SK-N-DZ (cell line): ENCODE measurements around the gene COX6B2.

Experiments
- DNase-seq: peaks from one replicate; pipeline ENCODE4 v3.0.0-alpha.2; 2015; ENCODE audit warnings: low spot score

Gene COX6B2

DNA sequence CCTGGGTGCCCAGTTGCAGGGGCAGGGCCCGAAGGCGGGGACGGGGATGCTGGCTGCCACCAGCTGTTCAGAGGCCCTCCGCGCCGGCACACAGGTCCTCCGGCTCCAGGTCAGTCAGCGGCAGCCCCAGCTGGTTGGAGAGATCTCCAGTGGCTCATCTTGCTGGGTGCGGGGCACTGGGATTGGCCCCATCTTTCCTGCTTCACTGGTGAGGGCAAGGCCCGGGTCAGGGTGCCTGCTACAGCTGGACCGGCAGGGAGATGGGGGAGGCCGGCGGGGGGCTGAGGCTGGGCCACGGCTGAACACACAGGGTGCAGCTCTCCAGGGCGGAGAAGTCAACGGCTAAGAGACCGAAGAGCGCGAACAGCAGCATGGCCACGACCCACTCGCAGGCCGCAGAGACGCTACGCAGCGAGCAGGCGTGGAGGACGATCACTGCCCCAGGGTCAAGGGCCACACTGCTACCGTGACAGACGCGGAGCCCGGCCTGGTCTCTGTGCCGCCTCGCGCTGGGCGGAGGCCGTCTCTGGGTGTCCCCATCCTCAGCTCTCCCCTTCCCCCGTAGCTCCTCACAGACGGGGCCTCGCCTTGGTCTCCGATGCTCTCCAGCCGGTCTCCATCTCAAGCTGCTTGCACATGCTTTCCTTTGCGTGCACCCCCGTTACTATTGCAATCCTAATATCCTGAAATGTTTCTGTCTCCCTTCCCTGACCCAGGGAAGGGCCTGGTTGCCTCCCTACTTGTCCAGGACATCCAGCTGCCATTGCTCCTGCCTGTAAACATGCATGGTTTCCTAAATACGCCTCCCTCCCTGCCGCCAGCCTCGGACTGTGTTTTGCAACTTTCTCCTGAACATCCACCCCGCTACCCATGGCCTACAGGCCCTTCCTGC lies 41.7 kb downstream of the COX6B2 start:
- no peak for DNase-seq

DNA sequence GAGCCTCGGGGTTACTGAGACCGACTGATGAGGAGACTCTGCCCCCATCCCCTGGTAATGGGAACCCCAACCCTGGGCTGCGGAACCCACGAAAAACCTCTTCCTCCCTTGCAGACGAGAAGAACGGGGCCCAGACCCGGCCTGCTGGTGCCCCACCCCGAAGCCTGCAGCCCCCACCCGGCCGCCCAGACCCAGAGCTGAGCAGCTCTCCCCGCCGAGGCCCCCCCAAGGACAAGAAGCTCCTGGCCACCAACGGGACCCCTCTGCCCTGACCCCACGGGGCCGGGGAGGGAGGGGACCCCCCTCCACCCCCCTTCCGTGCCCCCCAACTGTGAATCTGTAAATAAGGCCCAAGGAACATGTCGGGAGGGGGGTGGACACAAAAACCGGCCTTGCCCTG lies 42.7 kb downstream of the COX6B2 start:
- no peak for DNase-seq

DNA sequence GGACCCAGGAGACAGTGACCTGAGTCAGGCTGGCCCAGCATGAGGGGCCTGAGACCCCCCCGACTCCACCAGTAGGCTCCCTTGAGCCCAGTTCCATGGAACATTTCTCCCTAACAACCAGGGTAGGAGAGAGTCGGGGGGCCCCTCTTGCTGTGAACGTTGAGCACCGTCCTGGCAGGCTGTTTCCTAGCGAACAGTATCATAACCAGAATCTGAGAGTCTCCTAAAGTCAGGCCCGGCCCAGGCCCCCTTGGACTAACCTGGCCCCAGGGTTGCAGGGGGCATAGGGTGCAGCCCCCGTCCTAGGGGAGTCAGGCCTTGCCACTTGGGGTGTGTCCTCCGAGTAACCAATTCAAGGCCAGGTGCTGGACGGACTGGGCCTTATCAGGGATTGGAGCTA lies 43.1 kb downstream of the COX6B2 start:
- no peak for DNase-seq

DNA sequence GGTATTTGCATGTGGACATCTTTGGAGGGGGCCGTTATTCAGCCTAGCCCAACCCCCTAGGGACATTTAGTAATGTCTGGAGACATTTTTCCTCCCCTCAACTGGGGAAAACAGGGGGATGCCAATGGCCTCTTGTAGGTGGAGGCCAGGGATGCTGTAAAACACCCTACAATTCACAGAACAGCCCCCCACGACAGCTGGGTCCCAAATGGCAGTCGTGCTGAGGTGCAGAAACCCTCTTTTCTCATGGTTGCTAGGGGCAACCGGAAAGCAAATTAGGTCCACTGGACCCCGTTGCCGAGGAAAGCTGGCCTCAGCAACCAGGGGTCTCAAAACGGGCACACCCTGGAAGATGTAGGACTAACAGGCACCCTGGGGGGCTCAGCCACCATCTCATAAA lies 44.0 kb downstream of the COX6B2 start:
- DNase-seq = no peak

DNA sequence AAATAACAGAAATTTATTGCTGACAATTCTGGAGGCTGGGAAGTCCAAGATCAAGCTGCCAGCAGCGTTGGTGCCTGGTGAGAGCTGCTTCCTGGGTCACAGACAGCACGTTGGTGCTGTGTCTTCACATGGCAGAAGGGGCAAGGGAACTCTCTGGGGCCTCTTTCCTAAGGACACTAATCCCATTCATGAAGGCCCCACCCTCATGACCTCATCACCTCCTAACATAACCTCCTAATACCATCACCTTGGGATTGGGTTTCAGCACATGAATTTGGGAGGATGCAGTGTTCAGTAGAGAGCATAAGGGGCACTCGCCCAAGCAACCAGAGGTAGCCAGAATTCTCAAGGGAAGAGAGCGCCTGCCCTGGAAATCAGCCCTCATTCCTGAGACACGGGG lies 45.1 kb downstream of the COX6B2 start:
- DNase-seq = no peak

- no peak for DNase-seq
Measured at GRCh38 chr19:55308281-55308680, 46.2 kb downstream of the COX6B2 start.

- no peak for DNase-seq
Measured at GRCh38 chr19:55306712-55307111, 47.8 kb downstream of the COX6B2 start.

DNA sequence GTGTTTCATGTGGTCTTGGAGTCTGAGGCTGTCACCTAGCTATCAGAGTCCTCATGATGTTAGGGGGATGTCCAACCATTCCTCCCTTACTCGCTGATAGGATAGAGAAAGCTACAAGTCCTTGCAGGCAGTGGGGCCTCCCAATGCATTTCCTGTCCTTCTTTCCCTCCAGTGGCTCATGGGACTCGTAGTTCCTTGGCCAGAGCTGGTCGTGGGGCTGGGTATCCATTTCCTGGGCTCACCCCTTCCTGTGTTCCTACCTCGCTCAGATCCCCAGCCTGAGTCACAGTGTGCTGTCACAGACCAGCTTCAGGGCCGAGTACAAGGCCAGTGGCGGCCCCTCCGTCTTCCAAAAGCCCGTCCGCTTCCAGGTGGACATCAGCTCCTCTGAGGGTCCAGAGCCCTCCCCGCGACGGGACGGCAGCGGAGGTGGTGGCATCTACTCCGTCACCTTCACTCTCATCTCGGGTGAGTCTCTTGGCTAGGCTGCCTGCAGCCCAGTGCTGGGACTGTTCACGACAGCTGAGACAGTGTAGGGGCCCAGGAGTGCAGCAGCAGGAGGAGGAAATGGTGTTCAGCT lies 48.4 kb downstream of the COX6B2 start:
- no peak for DNase-seq

DNA sequence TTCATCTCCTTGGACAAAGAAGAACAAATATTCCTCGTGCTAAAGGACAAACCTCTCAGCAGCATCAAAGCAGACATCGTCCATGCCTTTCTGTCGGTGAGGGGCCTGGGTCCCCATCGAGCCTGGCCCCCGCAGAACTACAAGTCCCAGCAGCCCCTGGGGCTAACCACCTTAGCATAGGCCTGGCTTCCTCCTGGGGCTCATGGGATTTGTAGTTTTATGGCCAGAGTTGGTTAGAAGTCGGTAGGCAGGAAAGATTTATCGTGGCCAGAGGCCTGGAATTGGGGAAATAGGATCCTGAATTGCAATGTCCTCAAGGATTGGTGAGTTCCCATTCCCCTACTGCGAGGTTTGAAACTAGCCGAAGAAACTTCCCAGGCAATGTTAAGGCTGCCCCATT lies 49.0 kb downstream of the COX6B2 start:
- DNase-seq = no peak

- DNase-seq = no peak
Measured at GRCh38 chr19:55304980-55305379, 49.5 kb downstream of the COX6B2 start.

GRCh38 chr19:55304279-55304978 lies 50.1 kb downstream of the COX6B2 start:
- peak; percentile 30 for DNase-seq

- no peak for DNase-seq
Measured at GRCh38 chr19:55303477-55303876, 51.0 kb downstream of the COX6B2 start.

- DNase-seq = no peak
Measured at GRCh38 chr19:55302318-55302703, 52.2 kb downstream of the COX6B2 start.

- DNase-seq = peak; percentile 65
Measured at GRCh38 chr19:55301459-55302317, 52.8 kb downstream of the COX6B2 start.

DNA sequence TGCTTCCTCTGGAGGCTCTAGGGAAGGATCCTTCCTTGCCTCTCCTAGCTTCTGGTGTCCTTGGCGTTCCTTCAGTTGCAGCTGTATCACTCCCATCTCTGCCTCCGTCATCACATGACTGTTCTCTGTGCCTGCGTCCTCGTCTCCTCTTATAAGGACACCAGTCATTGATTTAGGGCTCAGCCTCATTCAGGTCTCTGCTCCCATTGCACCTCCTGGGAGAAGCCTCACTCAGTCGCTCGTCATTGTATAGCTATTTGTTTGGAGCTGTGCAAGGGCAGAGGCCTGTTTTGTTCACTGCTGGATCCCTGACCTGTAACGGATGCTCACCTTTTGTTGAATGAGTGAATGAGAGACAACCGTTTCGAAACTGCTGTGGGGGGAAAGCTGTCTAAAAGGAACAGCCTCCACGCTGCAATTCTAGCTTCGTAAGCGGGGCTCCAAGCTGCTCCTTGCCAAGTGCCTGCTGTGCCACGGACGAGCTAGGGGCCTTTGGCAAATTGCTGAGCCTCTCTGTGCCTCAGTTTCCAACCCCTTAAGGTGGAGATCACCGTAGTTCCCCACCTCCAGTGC lies 53.5 kb downstream of the COX6B2 start:
- DNase-seq = no peak

GRCh38 chr19:55299991-55300390 lies 54.5 kb downstream of the COX6B2 start:
- DNase-seq = no peak
